Occipital lobe (tissue), 1 donor: Measurements from ENCODE around the gene PSG7. TPM values are rescaled to one million over a fixed set of nuclear protein-coding genes. Genes with fewer than 3 reads are reported as not detected.

Experiments used
- total RNA-seq: library from RNA; depleted of rRNA; stranded (reverse); fragments of >200 nt; gene quantifications from one replicate; pipeline ENCODE4 v1.2.3, GENCODE V29; 2014

Gene PSG7
- total RNA-seq, 1 donor from 2014 or later = not detected

Other genes starting within 250 kb of the PSG7 start
- not detected for gene PSG3, start 196.7 kb downstream of the PSG7 start, total RNA-seq
- gene PSG8, start 171.5 kb downstream of the PSG7 start, total RNA-seq = not detected
- gene PSG1, start 57.5 kb downstream of the PSG7 start, total RNA-seq = not detected
- not detected for gene PSG6, start 19.3 kb downstream of the PSG7 start, total RNA-seq
- gene PSG11, start 89.3 kb upstream of the PSG7 start, total RNA-seq = not detected
- not detected for gene PSG2, start 145.5 kb upstream of the PSG7 start, total RNA-seq
- not detected for gene PSG5, start 249.3 kb upstream of the PSG7 start, total RNA-seq